GM20431 (cell line): ENCODE measurements around the gene GARS1.
"Not testable (repeated sequence)": the region's sequence is repeated elsewhere in the genome, so short reads cannot be mapped to it uniquely, and the experiment has no call there.

ENCODE experiments used
- in situ Hi-C: fragments of 300-500 bp; cut with MseI, MboI; formaldehyde crosslinking; loops from one replicate; pipeline ENCODE4 v1.15.0; 2020; ENCODE audit warnings: low sequenced_read_pairs; ENCODE audit not compliant: unreplicated experiment

Gene GARS1

GRCh38 chr7:30618080-30618676 lies 23.5 kb downstream of the GARS1 start:
- in situ Hi-C loops: no loop called here

DNA sequence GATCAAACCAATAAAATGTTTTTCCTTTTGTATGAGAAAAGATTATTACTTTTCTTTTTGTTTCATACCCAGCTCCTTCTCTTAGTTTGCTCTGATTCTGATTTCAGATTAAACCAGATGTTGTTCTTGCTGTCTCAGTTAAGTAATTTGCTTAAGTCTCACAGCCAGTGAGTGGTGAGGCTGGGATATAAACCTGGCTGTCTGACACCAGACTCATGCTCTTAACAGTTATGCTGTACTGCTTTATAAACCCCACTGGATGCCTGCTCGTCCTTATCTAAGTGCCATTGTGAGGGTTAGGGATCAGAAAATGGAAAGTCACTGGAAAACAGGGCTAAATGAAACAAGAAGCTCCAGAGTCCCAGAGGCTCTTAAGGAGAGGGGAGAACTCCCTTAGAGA lies 24.3 kb downstream of the GARS1 start:
- in situ Hi-C loops: no loop called here

- in situ Hi-C loops: no loop called here
Measured at GRCh38 chr7:30625283-30625682, 30.6 kb downstream of the GARS1 start.

DNA sequence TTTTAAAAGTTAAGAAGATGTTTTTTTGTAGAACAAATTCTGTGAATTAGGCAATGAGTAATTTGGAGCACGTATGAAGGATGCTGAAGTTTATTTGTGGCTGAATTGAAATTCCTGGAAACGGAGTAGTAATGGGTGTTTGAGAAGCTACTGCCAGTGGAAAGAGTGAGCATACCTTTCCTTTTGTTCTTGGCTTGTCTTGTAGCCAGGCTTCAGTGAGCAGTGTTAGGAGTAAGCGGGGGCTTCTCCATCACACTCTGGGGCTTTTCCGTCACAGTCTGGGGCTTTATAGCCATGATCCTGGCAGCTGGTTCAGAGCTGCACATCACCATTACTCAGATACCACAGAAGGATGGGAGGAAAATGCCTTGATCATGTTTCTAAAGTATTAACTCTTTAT lies 32.3 kb downstream of the GARS1 start:
- in situ Hi-C loops: no loop called here

DNA sequence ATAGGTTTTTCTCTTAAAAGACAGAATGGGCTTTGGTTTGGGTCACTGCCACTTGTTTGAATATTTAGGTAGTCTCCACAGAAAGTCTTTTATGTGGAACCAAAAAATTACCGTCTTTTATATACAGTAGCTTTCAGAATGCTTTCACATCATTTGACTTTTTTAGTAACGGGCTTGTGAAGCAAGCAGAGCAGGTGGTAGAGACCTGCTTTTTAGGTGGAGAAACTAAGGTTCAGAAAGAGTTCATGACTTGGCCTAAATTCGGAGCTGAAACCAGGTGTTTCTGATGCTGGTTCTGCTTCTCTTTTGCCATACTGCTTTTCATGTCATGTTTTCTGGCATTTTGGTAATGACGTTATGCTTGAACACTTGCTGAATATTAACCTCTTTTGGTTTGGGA lies 36.3 kb downstream of the GARS1 start:
- in situ Hi-C loops: no loop called here

- in situ Hi-C loops: no loop called here
Measured at GRCh38 chr7:30633223-30633622, 38.5 kb downstream of the GARS1 start.

DNA sequence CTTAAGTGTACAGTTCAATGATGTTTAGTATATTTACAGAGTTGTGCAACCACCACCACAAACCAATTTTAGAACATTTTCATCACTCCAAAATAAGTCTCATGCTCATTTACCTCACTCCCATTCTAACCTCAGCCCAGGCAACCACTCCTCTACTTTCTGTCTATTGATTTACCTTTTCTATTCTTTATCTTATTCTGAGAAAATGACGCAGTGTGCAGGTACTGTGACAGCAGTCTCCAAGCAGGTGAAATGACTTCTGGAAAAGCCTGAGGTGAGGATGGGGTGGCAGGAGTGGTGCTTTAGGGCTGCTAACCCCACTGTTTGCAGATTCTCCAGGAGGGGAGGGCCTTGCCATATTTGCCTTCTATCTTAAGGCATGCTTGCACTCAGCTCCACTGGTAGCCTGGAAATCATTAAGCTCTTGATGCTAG lies 39.5 kb downstream of the GARS1 start:
- in situ Hi-C loops: no loop called here

DNA sequence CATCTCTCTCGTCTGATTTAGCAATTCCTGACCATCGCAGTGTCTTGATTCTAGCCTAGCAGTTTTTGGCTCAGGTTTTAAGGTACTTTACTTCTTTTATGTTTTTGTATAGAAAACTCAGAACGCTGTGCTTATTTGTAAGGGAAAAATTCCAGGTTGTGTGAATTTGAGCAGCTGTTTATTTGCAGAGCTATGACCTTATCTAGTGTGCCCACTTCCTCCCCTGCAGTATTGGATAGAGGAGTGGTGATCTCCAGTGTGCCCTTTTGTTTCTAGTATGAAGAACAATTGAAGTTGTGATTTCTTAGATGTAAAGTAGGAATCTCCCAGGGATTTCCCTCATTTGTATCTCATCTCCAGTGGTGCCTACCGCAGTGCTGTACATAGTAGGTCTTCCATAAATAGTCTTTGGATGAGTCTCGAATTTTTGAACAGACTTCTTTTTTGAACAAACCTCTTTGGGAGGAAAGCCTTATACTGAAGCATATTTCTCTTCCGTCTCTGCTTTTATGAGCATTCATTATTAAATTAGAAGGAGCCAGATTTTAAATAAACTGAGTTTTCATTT lies 40.0 kb downstream of the GARS1 start:
- in situ Hi-C loops: no loop called here

- in situ Hi-C loops: no loop called here
Measured at GRCh38 chr7:30635798-30636197, 41.1 kb downstream of the GARS1 start.

DNA sequence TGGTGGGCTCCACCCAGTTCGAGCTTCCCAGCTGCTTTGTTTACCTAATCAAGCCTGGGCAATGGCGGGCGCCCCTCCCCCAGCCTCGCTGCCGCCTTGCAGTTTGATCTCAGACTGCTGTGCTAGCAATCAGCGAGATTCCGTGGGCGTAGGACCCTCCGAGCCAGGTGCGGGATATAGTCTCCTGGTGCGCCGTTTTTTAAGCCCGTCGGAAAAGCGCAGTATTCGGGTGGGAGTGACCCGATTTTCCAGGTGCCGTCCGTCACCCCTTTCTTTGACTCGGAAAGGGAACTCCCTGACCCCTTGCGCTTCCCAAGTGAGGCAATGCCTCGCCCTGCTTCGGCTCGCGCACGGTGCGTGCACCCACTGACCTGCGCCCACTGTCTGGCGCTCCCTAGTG lies 47.6 kb downstream of the GARS1 start:
- in situ Hi-C loops: not testable (repeated sequence)

GRCh38 chr7:30642789-30643188 lies 48.1 kb downstream of the GARS1 start:
- in situ Hi-C loops: no loop called here

- in situ Hi-C loops: no loop called here
Measured at GRCh38 chr7:30644286-30644955, 49.7 kb downstream of the GARS1 start.

DNA sequence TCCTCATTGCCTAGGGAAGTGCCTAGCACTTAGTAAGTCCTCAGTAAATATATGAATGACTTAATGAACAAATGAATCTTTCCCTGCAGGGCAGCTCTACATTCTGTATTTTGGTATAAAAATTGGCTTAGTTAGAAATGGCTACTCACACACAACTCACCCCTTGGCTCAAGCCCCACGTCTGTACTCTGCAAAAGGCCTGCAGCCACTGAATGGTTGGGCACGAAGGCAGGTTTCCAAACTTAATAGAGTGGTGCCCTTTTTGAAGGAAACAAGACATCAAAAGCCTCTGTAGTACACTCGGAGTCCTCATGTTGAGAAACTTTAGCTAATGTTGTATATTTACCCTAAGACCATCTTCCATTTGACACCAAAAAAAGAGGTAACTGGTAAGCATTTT lies 51.0 kb downstream of the GARS1 start:
- in situ Hi-C loops: no loop called here

GRCh38 chr7:30646154-30646553 lies 51.5 kb downstream of the GARS1 start:
- in situ Hi-C loops: no loop called here

GRCh38 chr7:30647589-30648364 lies 53.1 kb downstream of the GARS1 start:
- in situ Hi-C loops: no loop called here

DNA sequence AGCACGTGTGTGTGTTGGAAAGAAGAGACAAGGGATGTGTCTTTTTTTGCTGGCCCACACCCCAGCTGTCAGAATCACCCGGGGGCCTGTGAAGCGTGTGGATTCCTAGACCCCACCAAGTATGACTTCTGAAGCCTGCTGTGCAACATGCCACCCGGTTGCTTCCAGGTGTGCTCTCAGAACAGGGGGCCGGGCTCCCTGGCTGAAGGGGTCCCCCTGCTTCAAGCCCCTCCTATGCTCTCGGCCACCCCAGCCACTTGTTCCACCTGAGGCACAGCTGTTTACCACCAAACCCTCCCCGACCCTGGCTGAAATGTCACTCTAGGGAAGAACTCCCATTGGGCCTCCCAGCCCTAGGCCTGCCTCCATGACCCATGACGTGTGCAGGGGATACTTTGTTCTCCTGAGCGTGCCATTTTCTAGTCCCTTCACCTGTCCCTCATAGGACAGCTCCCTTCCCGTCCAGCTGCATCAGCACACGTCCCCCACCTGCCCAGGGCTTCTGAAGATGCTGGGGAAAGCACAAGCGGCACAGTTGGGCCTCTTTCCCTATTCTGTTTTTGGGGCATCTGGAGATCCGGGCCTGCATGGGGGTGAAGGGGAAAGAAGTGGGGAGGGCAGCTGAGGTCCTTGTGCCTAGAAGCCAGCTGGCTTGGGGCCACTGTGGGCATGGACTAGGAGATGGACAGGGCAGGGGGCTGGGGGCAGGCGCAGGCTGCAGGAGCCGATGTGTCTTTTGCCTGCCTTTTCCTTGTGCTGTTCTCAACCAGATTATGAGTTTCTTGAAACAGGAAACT lies 54.3 kb downstream of the GARS1 start:
- in situ Hi-C loops: no loop called here

DNA sequence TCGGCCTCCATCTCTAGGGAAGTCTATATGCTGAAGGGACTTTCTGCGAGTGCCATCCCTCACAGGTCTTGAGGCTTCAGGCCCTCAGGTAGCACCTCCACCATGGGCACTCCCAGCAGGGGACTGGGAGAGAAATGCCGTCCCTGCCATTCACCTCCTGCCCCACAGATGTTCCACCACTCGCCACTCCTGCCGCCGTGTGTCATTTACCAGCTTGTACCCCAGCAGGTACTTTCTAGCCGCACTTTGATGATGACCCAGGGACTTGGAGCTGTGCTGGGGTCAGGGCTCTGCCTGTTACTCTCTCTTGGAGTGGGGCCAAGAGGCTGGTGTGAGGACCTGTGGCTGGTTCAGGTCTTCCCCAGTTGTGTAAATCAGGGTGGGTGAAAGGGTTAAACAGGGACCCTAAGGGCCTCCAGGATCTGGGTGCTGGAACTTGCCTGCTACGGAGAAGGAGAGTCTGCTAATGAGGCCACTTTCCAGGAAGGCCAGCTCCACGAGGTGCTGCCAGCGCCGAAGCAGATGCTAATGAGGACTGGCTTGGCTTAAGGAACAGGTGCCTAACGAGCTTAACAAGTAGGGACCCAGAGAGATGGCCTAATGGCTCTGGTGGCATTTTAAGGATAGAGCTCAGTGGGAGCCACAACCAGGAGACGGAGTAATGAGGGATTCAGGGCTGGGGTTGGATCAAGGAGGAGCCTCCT lies 55.2 kb downstream of the GARS1 start:
- in situ Hi-C loops: no loop called here

GRCh38 chr7:30650421-30650808 lies 55.7 kb downstream of the GARS1 start:
- in situ Hi-C loops: no loop called here

DNA sequence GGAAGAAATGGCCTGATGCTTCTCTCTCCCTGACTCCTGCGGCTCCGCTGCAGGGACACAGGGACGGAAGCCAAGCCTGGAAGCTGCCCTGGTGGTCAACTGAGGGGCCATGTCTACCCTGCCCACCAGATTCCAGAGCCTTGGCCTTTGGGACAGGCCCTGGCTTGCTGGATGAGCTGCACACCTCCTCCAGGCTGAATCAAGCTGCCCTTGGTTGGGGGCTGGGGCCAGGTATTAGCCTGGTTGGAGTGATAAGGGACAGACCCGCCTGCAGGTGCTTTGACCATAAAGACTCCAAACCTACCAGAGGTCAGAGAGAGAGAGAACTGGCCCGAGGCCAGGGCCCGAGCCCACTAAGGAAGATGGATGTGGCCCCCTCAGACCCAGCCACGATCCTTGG lies 57.5 kb downstream of the GARS1 start:
- in situ Hi-C loops: no loop called here
